Activated CD4-positive, alpha-beta T cell treated with anti-CD3 and anti-CD28 coated beads, Interleukin-2, amount 50 U/mL, for 48 hours (primary cell): ENCODE results near the gene MN1.

ENCODE experiments used
- DNase-seq, 2 experiments: peaks; one replicate each; pipeline ENCODE4 v3.0.0-alpha.2; 2020

The MN1 gene

GRCh38 chr22:27731621-27732020, 69.9 kb downstream of the MN1 start:
- no peak for DNase-seq

GRCh38 chr22:27730641-27731433, 70.7 kb downstream of the MN1 start:
- DNase-seq = no peak

GRCh38 chr22:27729246-27729645, 72.3 kb downstream of the MN1 start:
- DNase-seq = no peak

GRCh38 chr22:27727673-27728451, 73.7 kb downstream of the MN1 start:
- DNase-seq = no peak

- DNase-seq = no peak
Observed at GRCh38 chr22:27726686-27727449, 74.7 kb downstream of the MN1 start.

GRCh38 chr22:27726331-27726685, 75.2 kb downstream of the MN1 start:
- no peak for DNase-seq

- no peak for DNase-seq
Observed at GRCh38 chr22:27725661-27726060, 75.9 kb downstream of the MN1 start.

GRCh38 chr22:27724709-27725108, 76.8 kb downstream of the MN1 start:
- DNase-seq = no peak

- no peak for DNase-seq
Observed at GRCh38 chr22:27724157-27724556, 77.4 kb downstream of the MN1 start.

- no peak for DNase-seq
Observed at GRCh38 chr22:27723708-27724107, 77.8 kb downstream of the MN1 start.

- no peak for DNase-seq
Observed at GRCh38 chr22:27723158-27723557, 78.4 kb downstream of the MN1 start.

GRCh38 chr22:27720860-27721259, 80.7 kb downstream of the MN1 start:
- DNase-seq = no peak

GRCh38 chr22:27719535-27720227, 81.9 kb downstream of the MN1 start:
- no peak for DNase-seq

- no peak for DNase-seq
Observed at GRCh38 chr22:27719036-27719347, 82.6 kb downstream of the MN1 start.

GRCh38 chr22:27718186-27719035, 83.1 kb downstream of the MN1 start:
- DNase-seq = no peak

- DNase-seq = no peak
Observed at GRCh38 chr22:27717094-27717493, 84.5 kb downstream of the MN1 start.

GRCh38 chr22:27716074-27716473, 85.5 kb downstream of the MN1 start:
- no peak for DNase-seq

GRCh38 chr22:27715106-27715505, 86.5 kb downstream of the MN1 start:
- DNase-seq = no peak

- no peak for DNase-seq
Observed at GRCh38 chr22:27714068-27714467, 87.5 kb downstream of the MN1 start.

- DNase-seq = no peak
Observed at GRCh38 chr22:27713461-27713860, 88.1 kb downstream of the MN1 start.

- DNase-seq = no peak
Observed at GRCh38 chr22:27711756-27712155, 89.8 kb downstream of the MN1 start.

- DNase-seq = no peak
Observed at GRCh38 chr22:27711012-27711411, 90.5 kb downstream of the MN1 start.
